GM18909 (cell line): ENCODE results near the gene ANKS1B.
"Not testable (repeated sequence)": the region's sequence is repeated elsewhere in the genome, so short reads cannot be mapped to it uniquely, and the experiment has no call there.

ENCODE experiments used
- ATAC-seq: cut with Tn5 transposase; IDR thresholded peaks from one replicate; pipeline ENCODE4 v1.9.1; 2021; ENCODE audit warnings: mild to moderate bottlenecking; ENCODE audit not compliant: unreplicated experiment, poor library complexity

Gene ANKS1B

GRCh38 chr12:99898645-99899044, 86.1 kb downstream of the ANKS1B start:
- no peak for ATAC-seq

- no peak for ATAC-seq
Observed at GRCh38 chr12:99879439-99879838, 105.3 kb downstream of the ANKS1B start.

GRCh38 chr12:99875081-99875480, 109.7 kb downstream of the ANKS1B start:
- no peak for ATAC-seq

GRCh38 chr12:99870085-99870484, 114.7 kb downstream of the ANKS1B start:
- ATAC-seq = no peak

- no peak for ATAC-seq
Observed at GRCh38 chr12:99861731-99862130, 123.0 kb downstream of the ANKS1B start.

GRCh38 chr12:99859126-99859525, 125.6 kb downstream of the ANKS1B start:
- ATAC-seq = no peak

GRCh38 chr12:99852666-99853065, 132.1 kb downstream of the ANKS1B start:
- no peak for ATAC-seq

- ATAC-seq = no peak
Observed at GRCh38 chr12:99847936-99848335, 136.8 kb downstream of the ANKS1B start.

- no peak for ATAC-seq
Observed at GRCh38 chr12:99834710-99835109, 150.0 kb downstream of the ANKS1B start.

- no peak for ATAC-seq
Observed at GRCh38 chr12:99833397-99833796, 151.3 kb downstream of the ANKS1B start.

- no peak for ATAC-seq
Observed at GRCh38 chr12:99824900-99825542, 159.7 kb downstream of the ANKS1B start.

GRCh38 chr12:99822273-99822672, 162.5 kb downstream of the ANKS1B start:
- ATAC-seq = no peak

- ATAC-seq = no peak
Observed at GRCh38 chr12:99810718-99811593, 173.8 kb downstream of the ANKS1B start.

GRCh38 chr12:99809909-99810308, 174.8 kb downstream of the ANKS1B start:
- no peak for ATAC-seq

GRCh38 chr12:99806304-99806703, 178.4 kb downstream of the ANKS1B start:
- no peak for ATAC-seq

GRCh38 chr12:99804715-99805114, 180.0 kb downstream of the ANKS1B start:
- no peak for ATAC-seq

GRCh38 chr12:99800605-99801004, 184.1 kb downstream of the ANKS1B start:
- no peak for ATAC-seq

- not testable (repeated sequence) for ATAC-seq
Observed at GRCh38 chr12:99797931-99798330, 186.8 kb downstream of the ANKS1B start.

- ATAC-seq = no peak
Observed at GRCh38 chr12:99783421-99783820, 201.3 kb downstream of the ANKS1B start.

- no peak for ATAC-seq
Observed at GRCh38 chr12:99772274-99772673, 212.5 kb downstream of the ANKS1B start.

- ATAC-seq = no peak
Observed at GRCh38 chr12:99771659-99772058, 213.1 kb downstream of the ANKS1B start.
